Amygdala (tissue), 56 donors: Measurements from ENCODE around the gene MAGEA10.
"Not testable (repeated sequence)": the region's sequence is repeated elsewhere in the genome, so short reads cannot be mapped to it uniquely, and the experiment has no call there.

ENCODE experiments used
- DNase-seq, 56 donors: peaks; one replicate each; lab custom pipeline; 2025; lab: John Stamatoyannopoulos, UW

The MAGEA10 gene

DNA sequence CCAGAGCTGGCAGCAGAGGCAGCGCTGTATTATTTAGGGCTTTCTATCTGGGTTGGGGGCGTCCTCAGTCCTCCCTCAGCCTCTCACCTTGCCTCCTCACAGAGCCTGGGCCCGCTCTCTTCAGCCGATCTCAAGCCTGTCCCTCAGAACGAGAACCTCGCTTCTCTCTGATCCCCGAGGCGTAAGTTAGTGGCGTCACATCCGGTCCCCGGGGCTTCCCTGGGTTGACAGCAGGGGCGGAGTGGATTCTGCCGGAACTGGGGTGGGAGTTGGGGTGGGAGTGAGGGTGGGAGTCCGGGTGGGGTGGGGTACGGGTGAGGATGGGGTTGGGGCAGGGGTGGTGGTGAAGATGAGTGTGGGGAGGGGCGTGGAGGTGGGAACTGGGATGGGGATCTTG, at the start of gene MAGEA10:
Gene MAGEA10, minus strand, starts transcription at position 190 of the 397 bp plus-strand sequence. CDS start 2,957 bp downstream, outside the sequence.
- DNase-seq = no peak

DNA sequence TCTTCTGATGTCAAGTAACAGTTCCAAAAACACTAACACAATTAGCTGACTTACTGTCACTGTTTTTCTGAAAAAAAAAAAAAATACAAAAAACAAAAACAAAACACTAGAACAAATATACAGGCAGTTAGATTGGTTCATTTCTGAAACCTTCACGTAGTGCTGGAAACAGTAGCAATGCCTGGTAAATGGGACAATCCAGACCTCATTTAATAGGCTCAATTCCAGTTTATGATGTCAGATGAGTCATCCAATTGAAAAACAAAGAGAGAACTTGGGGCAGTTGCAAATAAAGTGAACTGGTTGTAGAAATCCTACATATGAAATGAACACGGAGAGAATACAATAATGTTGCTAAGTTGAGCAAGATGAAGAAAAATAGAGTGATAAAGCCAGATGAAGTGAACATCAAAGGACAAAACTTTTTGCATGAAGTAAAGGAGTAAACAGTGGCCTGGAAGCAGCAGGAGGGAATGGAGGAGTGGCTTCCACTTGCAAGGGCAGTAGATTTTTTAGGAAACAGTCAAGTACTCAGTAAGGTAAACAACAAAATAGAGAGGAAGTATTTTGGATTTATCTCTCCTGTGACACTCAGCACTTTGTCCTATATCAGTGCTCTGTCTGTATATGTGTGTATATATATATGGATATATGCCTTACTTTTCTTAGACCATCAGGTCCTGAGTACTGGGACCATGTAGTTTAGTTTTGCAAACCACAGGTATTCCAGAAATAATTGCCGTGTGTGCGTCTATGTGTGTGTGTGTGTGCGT, 39.3 kb upstream of the MAGEA10 start:
- DNase-seq = no peak

GRCh38 chrX:152177052-152177451, 38.7 kb upstream of the MAGEA10 start:
- no peak for DNase-seq

DNA sequence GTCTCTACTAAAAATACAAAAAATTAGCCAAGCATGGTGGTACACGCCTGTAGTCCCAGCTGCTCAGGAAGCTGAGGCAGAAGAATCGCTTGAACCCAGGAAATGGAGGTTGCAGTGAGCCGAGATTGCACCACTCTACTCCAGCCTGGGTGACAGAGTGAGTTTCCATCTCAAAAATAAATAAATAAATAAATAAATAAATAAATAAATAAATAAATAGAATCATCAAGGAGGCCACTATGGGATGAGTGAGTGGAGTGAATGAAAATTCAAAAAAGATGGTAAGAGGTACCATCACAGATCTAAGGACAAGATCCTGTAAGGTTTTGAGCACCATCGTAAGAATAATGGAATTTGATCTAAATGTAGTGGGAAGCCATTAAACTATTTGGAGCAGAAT, 37.5 kb upstream of the MAGEA10 start:
- not testable (repeated sequence) for DNase-seq

- not testable (repeated sequence) for DNase-seq
Observed at GRCh38 chrX:152173923-152174322, 35.5 kb upstream of the MAGEA10 start.

DNA sequence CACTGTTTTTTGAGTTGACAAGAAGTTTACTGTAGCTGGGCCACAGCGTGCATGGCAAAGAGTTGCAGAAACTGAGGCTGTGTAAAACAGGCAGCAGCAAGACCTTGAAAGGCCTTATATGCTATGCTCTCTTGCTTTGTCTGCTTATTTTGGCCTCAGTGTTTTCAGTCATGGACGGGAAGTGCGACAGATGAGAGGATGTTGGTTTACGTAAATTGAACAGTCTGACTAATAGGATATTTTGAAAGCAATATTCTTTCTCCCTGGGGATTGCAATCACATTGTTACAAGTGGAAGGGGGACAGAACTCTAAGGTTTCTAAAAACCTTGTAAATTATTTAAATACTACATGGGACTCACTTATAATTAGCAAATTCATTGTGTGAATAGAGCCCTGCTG, 32.2 kb upstream of the MAGEA10 start:
- no peak for DNase-seq

DNA sequence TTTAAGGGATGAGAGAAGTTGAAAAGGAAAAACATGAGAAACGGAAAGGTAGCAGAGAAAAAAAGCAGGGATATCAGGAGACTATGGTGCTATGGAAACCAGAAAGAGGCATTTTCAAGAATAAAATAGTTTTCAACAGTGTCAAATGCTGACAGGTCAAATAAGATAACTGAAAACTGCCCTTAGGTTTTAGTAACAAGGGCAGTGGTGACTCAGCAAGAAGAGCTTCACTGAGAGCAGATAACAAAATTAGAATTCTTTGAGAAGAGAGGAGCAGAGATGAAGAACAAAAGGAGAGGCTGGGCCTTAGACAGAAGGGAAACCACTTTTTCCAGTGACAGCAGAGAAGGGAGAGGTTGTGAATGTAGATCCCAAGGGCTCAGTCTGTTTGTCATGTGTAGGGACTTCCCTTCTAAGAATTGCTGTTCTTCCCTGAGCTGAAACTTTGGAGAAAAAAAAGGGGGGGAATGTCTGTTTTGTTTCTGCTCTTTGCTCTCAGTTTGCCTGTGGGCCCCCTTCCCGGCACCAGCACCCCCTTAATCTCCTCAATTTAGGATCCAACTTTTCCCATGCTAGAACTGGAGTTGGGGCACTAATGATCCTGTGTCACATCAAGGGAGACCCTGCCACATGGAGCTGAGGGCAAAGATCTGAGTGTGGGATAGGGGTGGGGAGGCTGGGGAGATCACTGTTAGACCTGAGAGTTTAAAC, 26.8 kb upstream of the MAGEA10 start:
- no peak for DNase-seq

DNA sequence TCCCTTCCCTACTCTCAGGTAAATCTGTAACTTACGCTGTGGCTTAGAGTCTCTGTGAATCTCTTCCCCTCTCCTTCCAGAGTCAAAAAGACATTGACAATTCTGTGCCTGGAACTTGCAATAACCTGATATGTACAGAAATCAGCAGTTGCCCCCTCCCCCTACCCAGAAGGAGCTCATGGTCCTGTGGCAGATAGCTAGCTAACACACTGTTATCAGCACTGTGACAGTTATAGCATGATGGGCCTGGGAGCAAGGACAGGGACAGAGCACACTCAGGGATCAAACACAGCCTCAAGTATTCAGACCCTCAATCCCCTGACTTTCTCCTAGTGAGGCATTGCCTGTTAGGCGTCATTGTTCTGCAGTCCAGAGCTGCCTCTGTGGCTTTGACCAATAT, 18.7 kb upstream of the MAGEA10 start:
- DNase-seq = no peak

DNA sequence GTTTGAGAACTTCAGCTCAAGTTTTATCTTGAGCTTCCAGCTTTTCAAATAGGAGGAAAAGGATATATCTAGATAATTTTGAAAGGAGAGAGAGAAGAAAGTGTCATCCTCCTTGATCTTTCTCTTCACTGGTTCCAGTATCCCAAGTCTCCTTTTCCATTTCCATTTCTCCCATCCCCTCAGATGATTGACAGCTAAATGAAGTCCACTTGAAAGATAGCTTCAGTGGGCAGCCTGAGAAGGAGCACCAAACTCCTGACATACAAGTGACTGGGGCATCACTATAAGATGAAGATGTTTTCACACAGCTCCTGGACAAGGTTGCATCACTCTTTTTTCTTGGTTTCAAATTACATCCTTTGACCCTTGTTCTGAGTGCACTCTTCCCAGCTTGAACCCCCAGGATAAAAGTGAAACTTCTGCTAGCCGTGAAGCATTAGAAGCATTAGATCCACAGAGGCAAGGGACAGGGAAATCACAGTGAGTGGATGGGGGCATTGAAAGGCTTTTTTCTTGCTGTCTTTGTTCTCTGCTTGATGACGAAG, 17.5 kb upstream of the MAGEA10 start:
- no peak for DNase-seq

DNA sequence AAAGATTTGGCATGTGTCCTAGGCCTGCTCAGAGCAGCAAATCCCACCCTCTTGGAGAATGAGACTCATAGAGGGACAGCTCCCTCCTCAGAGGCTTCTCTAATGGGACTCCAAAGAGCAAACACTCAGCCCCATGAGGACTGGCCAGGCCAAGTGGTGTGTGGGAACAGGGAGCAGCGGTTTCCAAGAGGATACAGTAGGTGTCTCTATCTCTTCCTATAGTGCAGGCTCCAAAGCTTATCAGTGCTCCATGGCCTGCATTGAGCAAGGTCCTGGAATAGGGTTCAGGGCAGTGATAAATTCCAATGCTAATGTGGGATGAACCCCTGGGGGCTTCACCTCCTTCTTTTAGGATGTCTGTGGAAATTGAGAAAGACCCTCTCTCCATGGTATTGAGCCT, 15.7 kb upstream of the MAGEA10 start:
- no peak for DNase-seq

DNA sequence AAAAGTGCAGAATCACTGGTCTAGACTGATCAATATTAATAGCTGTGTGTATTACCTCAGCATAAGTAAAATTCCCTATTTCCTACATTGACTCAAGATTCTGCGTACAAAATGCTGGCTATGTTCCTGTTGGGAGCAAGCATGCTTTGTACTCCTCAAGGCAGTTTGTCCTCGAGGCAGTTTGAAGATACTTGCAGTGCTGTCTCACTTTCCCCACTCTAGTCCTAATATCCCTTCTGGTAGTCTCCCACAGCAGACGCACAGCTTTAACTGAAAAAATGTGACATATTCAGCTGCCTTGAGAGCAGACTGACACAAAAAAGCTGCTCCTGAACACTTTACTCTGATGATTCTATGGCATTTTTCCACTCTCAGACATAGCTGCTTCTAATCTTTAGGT, 12.9 kb upstream of the MAGEA10 start:
- DNase-seq = no peak

DNA sequence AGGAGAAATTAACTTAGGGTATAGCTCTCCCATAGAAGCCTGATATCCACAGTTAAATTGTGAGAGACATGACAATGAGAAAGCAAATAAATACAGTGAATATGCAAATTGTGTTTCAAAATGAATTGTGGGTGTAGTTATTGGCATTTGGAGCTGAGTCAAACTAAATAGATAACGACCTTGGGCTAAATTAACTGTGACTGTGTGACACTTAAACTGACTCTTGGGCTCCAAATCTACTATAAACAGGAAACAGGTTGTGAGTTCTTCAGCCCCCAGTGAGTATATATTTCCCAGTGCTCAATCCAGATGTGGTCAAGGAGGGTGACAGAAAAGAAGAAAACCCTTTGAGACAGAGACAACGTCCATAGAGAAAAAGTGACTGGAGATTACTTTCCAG, 11.3 kb upstream of the MAGEA10 start:
- DNase-seq = no peak

- no peak for DNase-seq
Observed at GRCh38 chrX:152139589-152139988, 1.2 kb upstream of the MAGEA10 start.

GRCh38 chrX:152137771-152138387, 498 bp downstream of the MAGEA10 start:
- DNase-seq = no peak

DNA sequence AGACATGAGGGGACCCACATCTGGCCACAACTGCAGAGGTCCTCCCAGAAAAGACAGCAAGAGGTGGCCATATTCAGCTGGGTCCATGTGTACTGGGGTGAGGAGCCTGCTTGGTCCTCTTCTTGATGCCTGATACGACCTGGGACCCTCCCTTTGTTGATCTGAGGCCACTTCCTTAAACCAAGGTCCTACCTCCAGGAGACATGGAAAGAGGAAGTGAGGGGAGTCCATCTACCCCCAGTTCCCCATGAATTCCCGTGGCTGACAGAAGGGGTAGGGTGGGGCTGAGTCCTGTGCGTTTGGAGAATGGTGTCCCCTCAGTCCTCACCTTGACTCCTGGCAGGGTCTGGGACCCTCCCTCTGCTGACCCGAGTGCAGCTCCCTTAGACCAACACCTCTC, 2.1 kb downstream of the MAGEA10 start:
- DNase-seq = no peak

DNA sequence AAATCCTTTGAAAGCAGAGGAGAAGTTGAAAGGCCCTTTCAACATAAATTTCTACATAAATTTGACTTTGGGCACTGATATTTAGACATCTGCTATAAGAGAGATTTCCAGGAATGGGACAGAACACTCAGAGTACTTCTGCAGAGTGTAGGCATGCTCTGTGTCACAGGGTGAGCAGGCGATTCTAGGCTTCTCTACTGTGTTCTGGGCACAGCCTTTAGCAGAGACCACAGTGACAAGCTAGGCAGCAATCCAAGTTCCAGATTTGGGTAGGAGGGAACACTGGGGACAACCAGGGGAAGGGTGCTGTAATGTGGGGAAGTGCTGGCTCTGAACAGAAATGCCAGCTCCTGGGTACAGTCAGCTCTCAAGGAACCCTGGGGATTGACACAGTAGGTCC, 6.9 kb downstream of the MAGEA10 start:
- DNase-seq = no peak

GRCh38 chrX:152129069-152129844, 9.1 kb downstream of the MAGEA10 start:
- DNase-seq = not testable (repeated sequence)

DNA sequence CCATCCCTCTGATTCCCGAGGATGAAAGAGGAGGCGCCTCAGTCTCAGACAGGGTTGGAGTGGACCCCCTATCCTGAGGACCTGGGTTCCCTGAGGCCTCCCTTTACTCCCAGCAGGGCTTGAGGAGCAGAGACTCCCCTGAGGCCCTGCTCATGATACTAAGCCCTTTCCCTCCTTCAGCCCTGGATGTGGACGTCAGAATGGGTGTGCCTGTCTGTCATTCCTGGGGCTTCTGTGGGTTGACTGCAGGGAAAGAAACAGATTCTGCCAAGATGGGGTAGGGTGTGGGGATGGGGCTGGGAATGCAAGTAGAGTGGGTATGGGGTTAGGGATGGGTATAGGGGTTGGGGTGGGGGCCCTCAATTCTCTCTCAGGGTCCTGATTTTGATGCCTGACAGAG, 21.1 kb downstream of the MAGEA10 start:
- no peak for DNase-seq

DNA sequence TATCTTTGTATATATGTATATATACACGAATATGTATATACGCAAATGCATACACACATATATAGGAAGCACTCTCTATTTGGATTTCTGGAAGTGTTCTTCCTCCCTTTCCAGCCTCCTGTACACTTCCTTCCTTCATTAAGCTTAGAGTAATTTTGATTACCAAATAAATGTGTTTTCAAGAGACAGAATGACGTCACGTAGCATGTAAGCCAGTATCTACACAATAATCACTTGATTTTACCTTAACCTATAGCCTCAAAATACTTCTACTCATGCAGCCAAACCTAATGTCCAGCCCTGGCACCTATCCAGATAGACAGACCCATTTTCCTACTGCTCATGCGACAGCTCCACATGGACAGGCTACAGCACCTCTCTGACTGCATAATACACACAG, 29.9 kb downstream of the MAGEA10 start:
- no peak for DNase-seq

DNA sequence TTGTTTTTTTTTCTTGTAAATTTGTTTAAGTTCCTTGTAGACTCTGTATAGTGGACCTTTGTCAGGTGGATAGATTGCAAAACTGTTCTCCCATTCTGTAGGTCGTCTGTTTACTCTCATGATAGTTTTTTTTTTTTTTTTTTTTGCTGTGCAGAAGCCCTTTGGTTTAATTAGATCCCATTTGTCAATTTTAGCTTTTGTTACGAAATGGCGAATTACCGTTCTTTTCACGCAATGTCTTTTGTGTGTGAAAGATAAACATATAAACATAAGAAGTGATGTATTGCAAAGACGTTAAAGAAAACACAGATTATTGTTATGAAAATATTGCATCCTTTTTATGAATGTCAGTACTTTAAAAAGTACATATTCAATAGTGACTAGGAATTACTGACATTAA, 34.5 kb downstream of the MAGEA10 start:
- DNase-seq = no peak

- no peak for DNase-seq
Observed at GRCh38 chrX:152086141-152086540, 52.2 kb downstream of the MAGEA10 start.
